OCI-LY7 (cell line): ENCODE measurements around the gene CD47.

ENCODE experiments used
- EZH2phosphoT487 ChIP-seq: fragments of 200-600 bp; sonication (generic); IDR thresholded peaks from 2 replicates; pipeline ENCODE4 v1.6.1; 2018; ENCODE audit warnings: low read depth, borderline replicate concordance, mild to moderate bottlenecking, mixed run types, antibody characterized with exemption, low read length, moderate library complexity, mixed read lengths
- TF ChIP-seq, protein P1 (sequence below): fragments of 200-600 bp; sonication (generic); conservative IDR thresholded peaks from 2 replicates; pipeline ENCODE4 v1.5.1; 2014; ENCODE audit warnings: mild to moderate bottlenecking, antibody characterized with exemption, low read length, moderate library complexity, mixed read lengths

DNA sequence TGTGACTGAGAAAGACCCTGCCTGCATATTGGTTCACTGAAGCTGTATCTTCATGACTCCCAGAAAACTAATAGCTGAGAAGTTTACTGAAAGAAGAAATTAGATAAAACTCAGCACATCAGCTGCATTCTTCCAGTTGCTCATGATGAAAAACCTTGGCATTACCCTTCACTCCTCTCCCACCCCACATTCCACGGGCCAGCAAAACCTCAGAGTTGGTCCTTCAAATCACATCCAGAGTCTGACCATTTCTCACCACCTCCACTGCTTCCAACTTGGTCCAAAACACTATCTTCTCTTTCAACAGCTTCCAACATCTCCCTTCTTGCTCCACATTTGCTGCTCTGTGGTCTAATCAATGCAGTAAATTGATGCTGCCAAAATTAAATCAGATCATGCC lies 97.1 kb downstream of the CD47 start:
- TF ChIP-seq, protein P1, sequence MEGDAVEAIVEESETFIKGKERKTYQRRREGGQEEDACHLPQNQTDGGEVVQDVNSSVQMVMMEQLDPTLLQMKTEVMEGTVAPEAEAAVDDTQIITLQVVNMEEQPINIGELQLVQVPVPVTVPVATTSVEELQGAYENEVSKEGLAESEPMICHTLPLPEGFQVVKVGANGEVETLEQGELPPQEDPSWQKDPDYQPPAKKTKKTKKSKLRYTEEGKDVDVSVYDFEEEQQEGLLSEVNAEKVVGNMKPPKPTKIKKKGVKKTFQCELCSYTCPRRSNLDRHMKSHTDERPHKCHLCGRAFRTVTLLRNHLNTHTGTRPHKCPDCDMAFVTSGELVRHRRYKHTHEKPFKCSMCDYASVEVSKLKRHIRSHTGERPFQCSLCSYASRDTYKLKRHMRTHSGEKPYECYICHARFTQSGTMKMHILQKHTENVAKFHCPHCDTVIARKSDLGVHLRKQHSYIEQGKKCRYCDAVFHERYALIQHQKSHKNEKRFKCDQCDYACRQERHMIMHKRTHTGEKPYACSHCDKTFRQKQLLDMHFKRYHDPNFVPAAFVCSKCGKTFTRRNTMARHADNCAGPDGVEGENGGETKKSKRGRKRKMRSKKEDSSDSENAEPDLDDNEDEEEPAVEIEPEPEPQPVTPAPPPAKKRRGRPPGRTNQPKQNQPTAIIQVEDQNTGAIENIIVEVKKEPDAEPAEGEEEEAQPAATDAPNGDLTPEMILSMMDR: no peak
- no peak for TF ChIP-seq EZH2phosphoT487
